Measurements from ENCODE around the gene GALNT9.
"Not testable (repeated sequence)": the region's sequence is repeated elsewhere in the genome, so short reads cannot be mapped to it uniquely, and the experiment has no call there.

Gene GALNT9

DNA sequence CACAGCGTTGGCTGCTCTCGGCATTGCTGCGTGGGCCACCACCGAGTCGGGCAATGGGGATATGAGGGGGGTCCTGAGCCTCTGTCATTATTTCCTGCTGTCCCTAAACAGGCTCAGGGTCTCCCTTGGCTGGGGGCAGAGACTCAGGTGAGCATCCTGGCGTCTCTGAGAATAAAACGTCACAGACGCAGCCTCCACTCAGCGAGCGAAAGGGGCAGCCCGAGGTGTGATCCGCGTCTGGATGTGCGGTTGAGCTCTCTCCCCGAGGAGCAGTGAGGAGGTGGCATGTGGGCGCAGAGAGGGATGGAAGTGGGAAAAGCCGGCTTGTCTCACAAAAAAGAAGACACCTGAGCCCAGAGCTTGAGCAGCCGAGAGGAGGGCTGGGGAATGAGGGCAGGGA lies 62.6 kb downstream of the GALNT9 start:
- no peak overlapping the region for H3K4me3 Mint-ChIP-seq
- no peak for TF ChIP-seq CTCF (IDR thresholded peaks at IDR 0.05)
- peaks cover 25% of the 10 kb centered on the region for H3K4me1 Mint-ChIP-seq
- H3K27me3 Mint-ChIP-seq (ENCODE audit: low read depth, poor library complexity): peaks cover 30% of the 10 kb centered on the region
- no peaks in the 10 kb centered on the region for H3K36me3 Mint-ChIP-seq (ENCODE audit: low read depth)
- H3K27ac Mint-ChIP-seq: no peak overlapping the region
- DNase-seq: no peak
- no peaks in the 10 kb centered on the region for H3K9me3 Mint-ChIP-seq

GRCh38 chr12:132266370-132266769 lies 63.0 kb downstream of the GALNT9 start:
- Mint-ChIP-seq H3K9me3 (no peaks in the 10 kb centered on the region), H3K4me3 (no peak overlapping the region), H3K27me3 (ENCODE audit: low read depth, poor library complexity) (peaks cover 30% of the 10 kb centered on the region), H3K4me1 (peaks cover 26% of the 10 kb centered on the region), H3K36me3 (ENCODE audit: low read depth) (no peaks in the 10 kb centered on the region), H3K27ac (peak overlapping the region; percentile 12)
- DNase-seq: no peak
- no peak for TF ChIP-seq CTCF (IDR thresholded peaks at IDR 0.05)

GRCh38 chr12:132265822-132266221 lies 63.6 kb downstream of the GALNT9 start:
- not testable (repeated sequence) for H3K4me3 Mint-ChIP-seq; H3K9me3 Mint-ChIP-seq; H3K27ac Mint-ChIP-seq; DNase-seq; H3K36me3 Mint-ChIP-seq (ENCODE audit: low read depth)
- peaks cover 29% of the 10 kb centered on the region for H3K27me3 Mint-ChIP-seq (ENCODE audit: low read depth, poor library complexity)
- peaks cover 26% of the 10 kb centered on the region for H3K4me1 Mint-ChIP-seq

DNA sequence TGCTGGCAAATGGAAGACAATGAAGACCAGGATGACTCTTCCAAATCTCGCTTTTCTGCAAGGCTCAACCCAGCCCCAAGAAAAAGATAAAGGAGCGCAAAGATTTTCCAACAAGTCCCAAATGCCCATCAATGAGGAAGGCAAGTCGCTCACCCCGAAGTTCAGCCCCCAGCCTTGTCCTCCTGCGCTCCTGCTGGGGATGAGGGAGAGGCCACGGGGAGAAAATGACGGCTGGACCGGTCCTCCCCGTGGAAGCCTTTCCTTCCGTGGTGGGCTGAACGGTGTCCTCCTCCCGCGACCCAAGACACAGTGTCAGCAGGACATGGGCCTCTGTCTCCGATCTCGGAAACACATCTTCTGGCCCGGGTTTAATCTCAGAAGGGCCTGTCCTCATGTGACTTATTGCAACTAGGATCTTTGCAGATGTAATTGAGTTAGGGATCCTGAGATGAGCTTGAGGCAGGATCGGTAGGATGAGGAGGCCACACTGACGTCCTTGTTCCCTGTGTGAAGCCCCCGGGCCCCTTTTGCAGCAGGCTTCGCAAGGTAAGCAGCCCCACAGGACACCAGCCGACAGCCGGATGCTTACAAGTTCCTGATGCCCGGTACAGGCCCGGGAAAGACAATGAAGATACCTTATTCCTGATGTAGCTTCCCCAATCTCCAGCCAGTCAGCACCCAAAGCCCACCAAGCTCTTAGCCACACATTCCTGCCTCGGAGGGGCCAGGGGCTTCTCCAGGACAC lies 64.2 kb downstream of the GALNT9 start:
- Mint-ChIP-seq H3K27ac (no peak overlapping the region), H3K4me1 (peaks cover 26% of the 10 kb centered on the region), H3K36me3 (ENCODE audit: low read depth) (no peaks in the 10 kb centered on the region), H3K27me3 (ENCODE audit: low read depth, poor library complexity) (peaks cover 26% of the 10 kb centered on the region), H3K9me3 (no peaks in the 10 kb centered on the region), H3K4me3 (no peak overlapping the region)
- no peak for DNase-seq
- no peak for TF ChIP-seq CTCF (IDR thresholded peaks at IDR 0.05)

DNA sequence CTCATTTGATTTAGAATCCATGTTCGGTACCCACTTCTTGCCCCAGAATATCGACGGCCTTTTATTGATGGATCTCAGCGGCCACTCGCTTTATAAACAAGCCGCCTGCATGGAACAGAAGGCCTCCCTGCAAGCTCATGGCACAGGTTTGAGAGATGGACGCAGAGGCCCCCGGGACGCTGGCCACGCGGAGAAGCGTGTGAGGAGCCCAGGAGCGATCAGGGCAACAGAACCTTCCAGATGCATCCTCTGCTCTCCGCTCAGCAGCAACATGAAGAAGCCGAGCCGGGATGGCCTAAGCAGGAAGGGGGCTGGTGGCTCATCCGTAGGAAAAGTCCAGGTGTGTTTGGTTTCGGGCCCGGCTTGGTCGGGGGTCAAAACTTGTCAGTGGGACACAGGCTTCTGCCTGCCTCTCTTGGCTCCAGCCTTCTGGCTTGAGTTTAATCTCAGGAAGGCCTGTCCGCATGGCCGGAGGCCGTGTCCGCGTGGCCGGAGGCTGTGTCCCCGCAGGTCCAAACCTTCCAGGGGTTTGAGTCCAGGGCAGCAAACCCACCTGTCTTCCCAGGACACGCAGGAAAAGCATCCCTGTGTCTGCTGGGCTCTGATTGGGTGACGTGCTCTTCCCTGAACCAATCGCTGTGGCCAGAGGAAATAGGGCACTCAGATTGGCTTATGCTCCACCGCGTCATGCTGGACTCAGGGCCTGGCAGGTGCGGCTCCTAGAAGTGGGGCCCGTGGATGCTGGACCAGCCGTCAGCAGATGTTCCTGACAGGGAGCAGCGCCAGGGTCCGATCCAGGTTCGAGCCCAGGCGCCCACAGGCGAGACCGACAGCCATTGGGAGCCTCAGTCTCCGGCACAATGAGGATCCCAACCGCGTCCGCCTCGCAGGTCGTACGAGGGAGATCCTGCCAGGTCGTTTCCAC lies 65.0 kb downstream of the GALNT9 start:
- Mint-ChIP-seq H3K27ac (no peak overlapping the region), H3K36me3 (ENCODE audit: low read depth) (no peaks in the 10 kb centered on the region)
- no peak for TF ChIP-seq CTCF (IDR thresholded peaks at IDR 0.05)

GRCh38 chr12:132263451-132264049 lies 65.8 kb downstream of the GALNT9 start:
- H3K27ac Mint-ChIP-seq: peak overlapping the region; percentile 52
- DNase-seq: no peak
- no peak for TF ChIP-seq CTCF (IDR thresholded peaks at IDR 0.05)
- H3K4me3 Mint-ChIP-seq: no peak overlapping the region
- H3K9me3 Mint-ChIP-seq: no peaks in the 10 kb centered on the region
- H3K36me3 Mint-ChIP-seq (ENCODE audit: low read depth): no peaks in the 10 kb centered on the region
- H3K27me3 Mint-ChIP-seq (ENCODE audit: low read depth, poor library complexity): peaks cover 26% of the 10 kb centered on the region
- peaks cover 31% of the 10 kb centered on the region for H3K4me1 Mint-ChIP-seq

More for the DNA sequence above, 65.0 kb downstream of the GALNT9 start:
- Mint-ChIP-seq H3K4me3 (no peak overlapping the region), H3K27me3 (ENCODE audit: low read depth, poor library complexity) (peaks cover 26% of the 10 kb centered on the region), H3K9me3 (no peaks in the 10 kb centered on the region), H3K4me1 (peaks cover 27% of the 10 kb centered on the region)
- DNase-seq: no peak

Measured in nephron progenitor cell (in vitro differentiated cells).